Mesenchymal stem cell (in vitro differentiated cells and primary cell): ENCODE data around the gene TMPRSS4.

Experiments
- DNase-seq: peaks from one replicate; pipeline ENCODE4 v3.0.0-alpha.2; 2013
- H2AFZ ChIP-seq: one replicate; pipeline ENCODE4 v1.6.1; 2013; ENCODE audit warnings: low read depth, mild to moderate bottlenecking, control low read depth, inconsistent platforms, low read length, moderate library complexity
- H2AK5ac ChIP-seq: 2 replicates; pipeline ENCODE4 v1.6.1; 2013; ENCODE audit warnings: low read length, moderate library complexity, mild to moderate bottlenecking, inconsistent platforms; ENCODE audit not compliant: severe bottlenecking
- H2BK120ac ChIP-seq: one replicate; pipeline ENCODE4 v1.6.1; 2013; ENCODE audit warnings: low read depth, mild to moderate bottlenecking, inconsistent platforms, low read length, moderate library complexity
- H2BK12ac ChIP-seq, 2 experiments: one replicate each; pipeline ENCODE4 v1.6.1; 2013; ENCODE audit warnings: inconsistent platforms in 2 of 2, low read length in 2 of 2, mild to moderate bottlenecking in 2 of 2, moderate library complexity in 2 of 2, control low read depth in 1 of 2
- H2BK15ac ChIP-seq: one replicate; pipeline ENCODE4 v1.6.1; 2013; ENCODE audit warnings: mild to moderate bottlenecking, low read depth, inconsistent platforms; ENCODE audit not compliant: poor library complexity, severe bottlenecking
- H2BK5ac ChIP-seq: 2 replicates; pipeline ENCODE4 v1.6.1; 2013; ENCODE audit warnings: low read depth, mild to moderate bottlenecking, low read length, control low read depth, inconsistent platforms; ENCODE audit not compliant: poor library complexity, severe bottlenecking
- H3K14ac ChIP-seq, 2 experiments: one replicate each; pipeline ENCODE4 v1.6.1; 2013; ENCODE audit warnings: inconsistent platforms in 2 of 2, low read length in 2 of 2, control low read depth in 1 of 2, mild to moderate bottlenecking in 1 of 2, moderate library complexity in 1 of 2
- H3K18ac ChIP-seq, 2 experiments: one replicate each; pipeline ENCODE4 v1.6.1; 2013; ENCODE audit warnings: inconsistent platforms in 2 of 2, low read length in 2 of 2, control low read depth in 1 of 2, low read depth in 1 of 2, mild to moderate bottlenecking in 1 of 2
- H3K23ac ChIP-seq, 2 experiments: one replicate each; pipeline ENCODE4 v1.6.1; 2013; ENCODE audit warnings: inconsistent platforms in 2 of 2, low read length in 2 of 2, mild to moderate bottlenecking in 2 of 2, moderate library complexity in 2 of 2, control low read depth in 1 of 2
- H3K27ac ChIP-seq: 2 replicates; pipeline ENCODE4 v1.5.1; 2013; ENCODE audit warnings: mild to moderate bottlenecking, moderate library complexity, low read length, control low read depth, inconsistent platforms; ENCODE audit not compliant: poor library complexity, severe bottlenecking
- H3K27me3 ChIP-seq, 2 experiments: 2 replicates each; pipeline versions ENCODE4 v1.6.1 to v1.7.0; 2013; ENCODE audit warnings: low read length in 2 of 2, mild to moderate bottlenecking in 2 of 2, moderate library complexity in 2 of 2, control low read depth in 1 of 2, inconsistent platforms in 1 of 2; ENCODE audit not compliant: control insufficient read depth in 1 of 2, insufficient read depth in 1 of 2
- H3K36me3 ChIP-seq, 2 experiments: 2 replicates each; pipeline versions ENCODE4 v1.6.1 to v1.7.0; 2013; ENCODE audit warnings: low read length in 2 of 2, control low read depth in 1 of 2, inconsistent platforms in 1 of 2, low read depth in 1 of 2, mild to moderate bottlenecking in 1 of 2; ENCODE audit not compliant: insufficient read depth in 2 of 2, control insufficient read depth in 1 of 2
- H3K4ac ChIP-seq, 2 experiments: one replicate each; pipeline ENCODE4 v1.6.1; 2013; ENCODE audit warnings: inconsistent platforms in 2 of 2, low read length in 2 of 2, mild to moderate bottlenecking in 2 of 2, moderate library complexity in 2 of 2, control low read depth in 1 of 2, low read depth in 1 of 2
- H3K4me1 ChIP-seq: 2 replicates; pipeline ENCODE4 v1.6.1; 2013; ENCODE audit warnings: low read depth, low read length, control low read depth; ENCODE audit not compliant: control insufficient read depth, insufficient read depth
- H3K4me2 ChIP-seq: 2 replicates; pipeline ENCODE4 v1.6.1; 2013; ENCODE audit warnings: low read length, mild to moderate bottlenecking, inconsistent platforms; ENCODE audit not compliant: poor library complexity, severe bottlenecking
- H3K4me3 ChIP-seq, 2 experiments: 2 replicates each; pipeline versions ENCODE4 v1.5.1 to v1.7.0; 2013; ENCODE audit warnings: low read length in 2 of 2, mild to moderate bottlenecking in 2 of 2, control low read depth in 1 of 2, low read depth in 1 of 2; ENCODE audit not compliant: insufficient read depth in 1 of 2
- H3K79me1 ChIP-seq: replicated peaks from 2 replicates; pipeline ENCODE4 v1.6.1; 2013; ENCODE audit warnings: mild to moderate bottlenecking, control low read depth, low read length, inconsistent platforms; ENCODE audit not compliant: poor library complexity, severe bottlenecking
- H3K9ac ChIP-seq: 2 replicates; pipeline ENCODE4 v1.7.0; 2013; ENCODE audit warnings: mild to moderate bottlenecking, low read length, moderate library complexity
- H3K9me3 ChIP-seq: 2 replicates; pipeline ENCODE4 v1.7.0; 2013; ENCODE audit warnings: mild to moderate bottlenecking, low read length; ENCODE audit not compliant: control insufficient read depth
- H4K8ac ChIP-seq: one replicate; pipeline ENCODE4 v1.6.1; 2013; ENCODE audit warnings: inconsistent platforms, mild to moderate bottlenecking, low read length, moderate library complexity
- H4K91ac ChIP-seq: one replicate; pipeline ENCODE4 v1.6.1; 2013; ENCODE audit warnings: mild to moderate bottlenecking, low read length, inconsistent platforms
- WGBS: methylation state at CpG from one replicate; pipeline ENCODE4 v1.1.7; 2013; ENCODE audit warnings: mixed read lengths; 5-methylcytosine and 5-hydroxymethylcytosine counted together

TMPRSS4 gene

DNA sequence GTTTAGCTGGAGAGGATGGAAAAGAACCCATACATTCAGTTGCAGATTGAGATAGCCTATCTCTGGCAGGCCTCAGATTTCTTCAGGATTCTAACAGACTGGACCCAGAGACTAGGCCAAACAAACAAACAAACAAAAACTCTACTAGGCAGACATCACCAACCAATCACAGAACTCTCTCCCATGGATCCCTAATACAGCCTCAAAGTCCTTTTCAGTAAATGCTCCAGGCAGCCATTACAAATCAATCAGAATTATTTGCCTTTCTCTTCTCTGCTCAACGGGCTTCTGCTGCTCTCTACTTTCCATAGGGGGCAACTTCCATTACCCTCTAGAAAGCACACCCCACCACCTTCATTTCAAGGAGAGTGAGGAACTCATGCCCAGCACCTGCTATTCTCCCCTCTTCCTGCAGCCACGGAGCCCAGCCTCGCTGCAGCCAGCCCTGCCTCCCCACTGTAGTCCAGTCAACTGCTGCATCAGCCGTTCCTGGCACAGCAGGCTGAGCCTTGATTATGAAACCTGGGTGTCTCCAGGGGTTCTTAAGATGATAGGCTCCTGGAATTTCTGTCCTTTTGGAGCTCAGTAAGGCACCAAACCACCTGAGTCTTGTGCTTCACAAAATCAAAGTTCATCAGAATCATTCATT, 28.9 kb downstream of the TMPRSS4 start:
- no peak overlapping the region for H3K4ac ChIP-seq
- H4K8ac ChIP-seq: no peak overlapping the region
- no peak overlapping the region for H2AFZ ChIP-seq
- H3K4me1 ChIP-seq: no peaks in the 10 kb centered on the region
- H2BK120ac ChIP-seq: no peak overlapping the region
- H3K4me3 ChIP-seq: no peak overlapping the region
- no peak overlapping the region for H3K9ac ChIP-seq
- H3K36me3 ChIP-seq: no peaks in the 10 kb centered on the region
- DNase-seq: no peak
- H2BK15ac ChIP-seq: no peak overlapping the region
- H4K91ac ChIP-seq: no peak overlapping the region
- H3K27me3 ChIP-seq: peaks cover 27 to 46% of the 10 kb centered on the region in 2 experiments
- H3K27ac ChIP-seq: no peak overlapping the region
- no peak overlapping the region for H3K23ac ChIP-seq
- H3K9me3 ChIP-seq: no peaks in the 10 kb centered on the region
- no peak overlapping the region for H3K18ac ChIP-seq
- H3K79me1 ChIP-seq: no peaks in the 10 kb centered on the region
- H3K4me2 ChIP-seq: no peak overlapping the region
- 63% methylated on average over 4 of the region's 4 CpGs for WGBS
- no peak overlapping the region for H2BK5ac ChIP-seq
- H2AK5ac ChIP-seq: no peak overlapping the region
- no peak overlapping the region for H2BK12ac ChIP-seq
- H3K14ac ChIP-seq: no peak overlapping the region

DNA sequence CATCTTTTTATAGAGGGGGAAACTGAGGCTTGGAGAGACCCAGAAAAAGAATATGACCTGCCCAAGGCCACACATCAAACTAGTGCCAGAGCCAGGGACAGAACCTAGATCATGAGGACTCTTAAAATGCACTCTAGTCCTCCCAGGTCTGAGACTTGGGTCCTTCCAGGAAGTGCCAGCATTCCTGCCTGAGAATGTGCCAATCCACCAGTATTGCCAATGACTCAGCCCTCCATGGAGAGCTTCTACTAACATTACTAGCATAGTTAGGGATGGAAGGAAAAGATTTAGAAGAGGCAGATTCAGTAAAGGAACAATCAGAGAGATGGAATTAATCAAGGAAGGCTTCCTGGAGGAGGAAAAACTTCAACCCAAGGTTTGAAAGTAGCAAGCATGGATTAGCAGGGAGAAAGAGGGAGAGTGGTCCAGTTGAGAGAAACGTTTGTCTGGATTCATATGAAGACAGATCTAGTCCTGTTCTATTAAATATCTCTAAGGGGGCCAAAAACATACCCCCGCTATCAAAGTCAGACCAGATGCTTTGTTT, 30.0 kb downstream of the TMPRSS4 start:
- no peak overlapping the region for H3K9ac ChIP-seq
- no peak overlapping the region for H3K4me2 ChIP-seq
- H3K27ac ChIP-seq: no peak overlapping the region
- no peak overlapping the region for H2AK5ac ChIP-seq
- H2AFZ ChIP-seq: no peak overlapping the region
- H2BK5ac ChIP-seq: no peak overlapping the region
- H2BK12ac ChIP-seq: no peak overlapping the region
- no peak overlapping the region for H3K14ac ChIP-seq
- H3K36me3 ChIP-seq: no peaks in the 10 kb centered on the region
- H3K9me3 ChIP-seq: no peaks in the 10 kb centered on the region
- H3K4ac ChIP-seq: no peak overlapping the region
- no peak overlapping the region for H4K8ac ChIP-seq
- H3K79me1 ChIP-seq: no peaks in the 10 kb centered on the region
- no peak overlapping the region for H4K91ac ChIP-seq
- no peak overlapping the region for H3K23ac ChIP-seq
- no peak overlapping the region for H2BK15ac ChIP-seq
- H3K18ac ChIP-seq: no peak overlapping the region
- H2BK120ac ChIP-seq: no peak overlapping the region
- H3K27me3 ChIP-seq: peaks cover 25 to 46% of the 10 kb centered on the region in 2 experiments
- no peaks in the 10 kb centered on the region for H3K4me1 ChIP-seq
- no peak for DNase-seq
- H3K4me3 ChIP-seq: no peak overlapping the region
- 80% methylated on average over 1 of the region's 2 CpGs for WGBS

DNA sequence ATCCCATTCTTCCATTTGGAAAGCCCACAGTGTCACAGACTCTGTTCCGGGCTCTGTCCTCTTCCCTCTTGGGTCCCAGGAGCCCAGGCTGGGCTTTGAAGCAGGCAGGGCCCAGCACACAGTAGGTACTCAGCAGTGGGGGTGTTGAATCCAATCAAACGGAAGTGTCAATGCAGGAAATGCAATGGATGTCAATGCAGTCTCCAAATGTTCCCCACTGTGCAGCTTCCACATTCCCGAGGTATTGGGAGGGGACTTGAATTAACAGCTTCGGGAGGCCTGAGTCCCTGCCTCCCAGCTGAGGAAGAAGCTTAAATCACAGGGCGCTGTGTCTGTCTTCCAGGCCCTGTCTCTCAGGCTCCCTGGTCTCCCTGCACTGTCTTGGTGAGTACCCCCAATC, 31.6 kb downstream of the TMPRSS4 start:
- Histone ChIP-seq H2BK5ac (no peak overlapping the region), H3K9ac (no peak overlapping the region), H2AFZ (no peak overlapping the region), H3K4me2 (no peak overlapping the region), H4K91ac (no peak overlapping the region), H3K14ac (no peak overlapping the region), H2BK120ac (no peak overlapping the region), H3K9me3 (no peaks in the 10 kb centered on the region), H3K27ac (no peak overlapping the region), H3K79me1 (no peaks in the 10 kb centered on the region), H2BK12ac (no peak overlapping the region), H3K4me1 (no peaks in the 10 kb centered on the region), H2BK15ac (no peak overlapping the region), H2AK5ac (no peak overlapping the region), H3K18ac (no peak overlapping the region), H4K8ac (no peak overlapping the region), H3K36me3 (no peaks in the 10 kb centered on the region), H3K27me3 (peaks cover 28 to 46% of the 10 kb centered on the region in 2 experiments), H3K23ac (no peak overlapping the region), H3K4ac (no peak overlapping the region), H3K4me3 (no peak overlapping the region)
- DNase-seq: no peak
- 38% methylated on average over 5 of the region's 5 CpGs for WGBS

DNA sequence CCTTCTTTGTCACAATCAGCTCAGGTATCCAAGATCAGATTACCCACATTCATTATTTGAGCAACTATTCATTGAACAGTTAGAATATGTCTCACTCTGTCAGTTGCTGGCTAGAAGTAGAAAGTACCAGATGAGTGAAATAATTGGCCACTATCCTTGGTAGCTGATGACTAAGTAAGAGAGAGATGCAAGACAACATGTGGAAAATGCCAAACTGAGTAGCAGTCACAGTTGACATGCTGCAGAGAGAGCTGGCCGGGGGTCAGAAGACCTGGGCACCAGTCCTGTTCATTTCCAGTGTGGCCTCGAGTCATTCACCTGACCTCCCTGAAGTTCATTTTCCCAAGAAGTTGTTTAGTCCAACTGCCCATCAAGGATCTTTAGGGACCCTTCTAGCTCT, 32.4 kb downstream of the TMPRSS4 start:
- H3K4me2 ChIP-seq: no peak overlapping the region
- no peaks in the 10 kb centered on the region for H3K79me1 ChIP-seq
- no peak overlapping the region for H2BK12ac ChIP-seq
- no peak overlapping the region for H2AFZ ChIP-seq
- H3K4ac ChIP-seq: no peak overlapping the region
- no peak overlapping the region for H3K27ac ChIP-seq
- H3K4me3 ChIP-seq: no peak overlapping the region
- no peaks in the 10 kb centered on the region for H3K4me1 ChIP-seq
- no peak for DNase-seq
- H3K9ac ChIP-seq: no peak overlapping the region
- peaks cover 27 to 43% of the 10 kb centered on the region in 2 experiments for H3K27me3 ChIP-seq
- H2BK5ac ChIP-seq: no peak overlapping the region
- H3K36me3 ChIP-seq: no peaks in the 10 kb centered on the region
- no peak overlapping the region for H2BK15ac ChIP-seq
- H3K23ac ChIP-seq: no peak overlapping the region
- H3K18ac ChIP-seq: no peak overlapping the region
- no peak overlapping the region for H4K91ac ChIP-seq
- no peak overlapping the region for H3K14ac ChIP-seq
- H2AK5ac ChIP-seq: no peak overlapping the region
- H3K9me3 ChIP-seq: no peaks in the 10 kb centered on the region
- 50% methylated on average over 2 of the region's 2 CpGs for WGBS
- no peak overlapping the region for H2BK120ac ChIP-seq
- H4K8ac ChIP-seq: no peak overlapping the region
